KOPT-K1 (cell line): Measurements from ENCODE around the gene ROCK1.
"Not testable (repeated sequence)": the region's sequence is repeated elsewhere in the genome, so short reads cannot be mapped to it uniquely, and the experiment has no call there.

ENCODE experiments used
- H3K27ac ChIP-seq: fragments of 200-600 bp; sonication (generic); 2 replicates; pipeline ENCODE4 v1.5.1; 2016; ENCODE audit warnings: antibody characterized with exemption, mild to moderate bottlenecking, low read depth, low read length; ENCODE audit not compliant: poor library complexity, severe bottlenecking
- H3K36me3 ChIP-seq: fragments of 200-600 bp; sonication (generic); 2 replicates; pipeline ENCODE4 v1.5.1; 2017; ENCODE audit warnings: antibody characterized with exemption, mild to moderate bottlenecking, low read length, moderate library complexity; ENCODE audit not compliant: insufficient read depth
- H3K9me3 ChIP-seq: fragments of 200-600 bp; sonication (generic); 2 replicates; pipeline ENCODE4 v1.5.1; 2017; ENCODE audit warnings: antibody characterized with exemption, low read length, mild to moderate bottlenecking; ENCODE audit not compliant: insufficient read depth, poor library complexity, severe bottlenecking

ROCK1 gene

GRCh38 chr18:20960735-20961134 is 150.9 kb downstream of the ROCK1 start:
- peaks cover 34% of the 10 kb centered on the region for H3K36me3 ChIP-seq
- peaks cover 7% of the 10 kb centered on the region for H3K9me3 ChIP-seq
- H3K27ac ChIP-seq: no peak overlapping the region

DNA sequence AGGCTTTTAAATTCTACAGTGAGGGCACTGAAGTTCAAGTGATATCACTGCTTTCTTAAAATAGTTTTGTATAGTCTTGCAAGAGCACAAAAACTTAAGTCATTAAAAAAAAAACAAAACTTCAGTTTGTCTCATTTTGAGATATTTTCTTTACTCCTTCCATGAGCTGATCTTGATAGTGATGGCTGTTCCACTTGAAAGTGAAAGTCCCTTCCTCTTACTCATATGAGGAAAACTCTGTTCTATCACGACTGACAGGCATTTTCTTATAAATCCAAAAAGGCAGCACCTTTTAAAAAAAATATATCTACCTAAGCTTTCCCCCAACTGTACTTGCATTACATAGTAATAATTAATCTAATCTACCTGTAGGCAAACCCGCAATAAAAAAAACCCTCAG is 160.8 kb downstream of the ROCK1 start:
- not testable (repeated sequence) for H3K9me3 ChIP-seq, H3K27ac ChIP-seq, H3K36me3 ChIP-seq
